ENCODE results near the gene ZFP69.

GRCh38 chr1:40479156-40479555 is 2.1 kb downstream of the ZFP69 start:
- no peak for TF ChIP-seq EZH2 (IDR thresholded peaks at IDR 0.05; ENCODE audit: low read depth)
- TF ChIP-seq CTCF (conservative IDR thresholded peaks at IDR 0.05): no peak

Measured in PC-9 (cell line).